Effector CD8-positive, alpha-beta T cell (primary cell): ENCODE results near the gene CYCS.
"Not testable (repeated sequence)": the region's sequence is repeated elsewhere in the genome, so short reads cannot be mapped to it uniquely, and the experiment has no call there.

ENCODE experiments used
- DNase-seq: peaks from one replicate; lab custom pipeline; 2025; lab: John Stamatoyannopoulos, UW

CYCS gene

GRCh38 chr7:25118048-25118753 is 6.9 kb downstream of the CYCS start:
- DNase-seq: no peak

GRCh38 chr7:25117226-25118047 is 7.6 kb downstream of the CYCS start:
- DNase-seq: no peak

DNA sequence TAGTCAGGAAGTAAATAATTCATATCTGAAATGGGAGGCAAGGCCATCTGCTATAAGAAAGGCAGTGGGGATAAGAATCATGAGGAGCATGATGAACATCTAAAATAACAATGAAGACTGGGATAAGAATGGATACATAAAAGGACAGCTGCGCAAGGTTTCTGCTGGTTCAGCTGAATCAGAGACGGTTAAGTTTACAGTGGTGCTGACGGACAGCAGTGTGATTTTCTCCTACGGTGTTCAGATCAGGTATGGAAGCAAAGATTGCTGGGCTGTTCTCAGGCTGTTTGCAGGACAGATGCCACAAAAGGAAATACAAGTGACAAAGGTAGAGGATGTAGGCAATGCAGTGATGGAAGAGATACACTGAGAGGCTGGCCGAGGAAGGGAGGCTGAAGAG is 8.4 kb downstream of the CYCS start:
- no peak for DNase-seq

- DNase-seq: not testable (repeated sequence)
These were observed 14.5 kb downstream of the CYCS start for GRCh38 chr7:25110514-25110913.

DNA sequence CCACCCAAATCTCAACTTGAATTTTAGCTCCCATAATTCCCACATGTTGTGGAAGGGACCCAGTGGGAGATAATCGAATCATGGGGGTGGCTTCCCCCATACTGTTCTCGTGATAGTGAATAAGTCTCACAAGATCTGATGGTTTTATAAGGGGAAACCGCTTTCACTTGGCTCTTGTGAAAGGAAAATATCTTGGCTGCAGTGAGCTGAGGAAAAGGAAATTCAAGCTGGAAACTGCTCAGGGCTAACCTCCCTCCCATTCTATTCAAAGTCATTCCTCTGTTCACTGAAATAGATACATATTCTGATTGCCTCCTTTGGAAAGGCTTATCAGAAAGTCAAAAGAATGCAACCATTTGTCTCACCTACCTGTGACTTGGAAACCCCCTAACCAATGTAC is 15.8 kb downstream of the CYCS start:
- no peak for DNase-seq

DNA sequence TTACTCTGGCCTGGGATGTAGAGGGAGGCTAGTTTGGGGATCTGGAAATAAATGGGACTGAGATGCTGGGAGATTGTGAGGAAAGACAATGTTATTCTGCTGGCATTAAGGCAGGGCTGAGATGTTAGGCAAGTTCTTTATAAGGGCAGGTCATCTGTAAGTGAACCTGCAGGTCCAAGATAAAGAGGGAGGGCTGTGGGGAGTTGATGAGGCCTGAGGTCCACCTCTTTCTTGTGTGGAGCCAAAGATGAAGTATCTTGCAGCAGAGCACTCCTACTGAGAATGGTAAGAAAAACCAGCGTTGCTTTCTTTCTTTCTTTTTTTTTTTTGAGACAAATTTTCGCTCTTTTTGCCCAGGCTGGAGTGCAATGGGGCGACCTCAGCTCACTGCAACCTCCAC is 19.1 kb downstream of the CYCS start:
- no peak for DNase-seq

- no peak for DNase-seq
These were observed 21.3 kb downstream of the CYCS start for GRCh38 chr7:25103773-25104172.

- DNase-seq: no peak
These were observed 23.2 kb downstream of the CYCS start for GRCh38 chr7:25101817-25102216.

- peak; percentile 19 for DNase-seq
These were observed 26.7 kb downstream of the CYCS start for GRCh38 chr7:25098096-25099046.

GRCh38 chr7:25095516-25096345 is 29.3 kb downstream of the CYCS start:
- DNase-seq: no peak

DNA sequence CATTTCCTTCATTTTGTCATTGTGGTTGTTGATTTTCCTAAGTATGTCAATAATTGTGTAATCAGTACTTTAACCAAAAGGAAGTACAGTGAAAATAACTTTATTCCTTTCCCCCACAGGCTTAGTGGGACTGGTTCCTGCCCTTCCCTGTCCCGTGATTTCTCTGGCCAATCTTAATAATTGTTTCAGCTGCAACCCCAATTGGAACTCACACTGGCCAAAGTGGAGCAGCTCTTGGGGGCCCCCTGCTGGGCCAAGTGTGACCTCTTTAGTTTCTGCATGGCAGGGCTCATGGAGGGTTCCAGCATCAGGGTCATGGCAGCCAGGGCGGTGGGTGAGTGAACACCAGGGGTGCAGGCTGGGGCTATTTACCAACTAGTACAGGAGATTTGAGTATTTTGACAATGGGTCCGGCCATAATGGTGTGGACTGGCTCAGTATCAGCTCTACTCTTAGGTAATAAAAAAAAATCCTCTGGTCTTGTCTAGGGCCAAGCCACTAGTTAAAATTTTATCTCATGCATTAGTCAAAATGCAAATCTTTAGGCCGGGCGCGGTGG is 31.7 kb downstream of the CYCS start:
- peak; percentile 55 for DNase-seq

GRCh38 chr7:25091779-25092178 is 33.3 kb downstream of the CYCS start:
- no peak for DNase-seq

- no peak for DNase-seq
These were observed 33.9 kb downstream of the CYCS start for GRCh38 chr7:25091176-25091575.

DNA sequence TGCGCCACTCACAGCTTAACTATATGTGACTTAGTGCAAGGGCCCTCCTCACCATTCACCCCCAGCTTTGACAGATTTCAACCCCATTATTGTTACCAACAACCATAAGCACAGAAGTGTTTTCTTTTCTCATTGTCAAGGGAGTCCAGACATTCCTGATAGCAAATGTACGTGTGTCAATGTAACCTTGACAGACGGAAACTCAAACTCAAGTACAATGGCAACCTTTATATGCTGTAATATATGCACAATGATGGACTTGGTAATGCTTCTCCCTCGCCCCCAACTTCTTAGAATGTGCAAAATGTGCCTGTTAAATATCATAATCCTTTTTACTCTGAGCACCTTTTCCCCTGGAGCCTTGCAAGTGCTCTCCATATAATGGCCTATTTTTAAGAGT is 34.7 kb downstream of the CYCS start:
- no peak for DNase-seq

DNA sequence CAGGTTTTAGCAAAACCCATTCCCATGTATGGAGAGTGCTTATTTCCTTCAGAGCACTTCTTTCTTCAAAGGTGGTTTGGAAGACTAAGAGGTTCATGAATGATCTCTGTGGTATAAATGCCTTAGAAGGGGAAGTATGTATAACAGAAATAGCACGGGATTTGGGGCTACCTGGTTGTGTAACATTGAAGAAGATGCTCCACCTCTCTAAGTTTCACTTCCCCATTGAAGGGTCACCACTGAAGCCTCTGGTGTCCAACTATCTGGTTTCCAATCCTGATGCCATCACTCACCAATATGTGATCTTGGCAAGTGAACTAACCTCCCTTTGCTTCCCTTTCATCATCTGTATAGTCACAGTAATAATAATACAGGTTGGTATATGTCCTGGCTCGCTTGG is 37.2 kb downstream of the CYCS start:
- DNase-seq: no peak

DNA sequence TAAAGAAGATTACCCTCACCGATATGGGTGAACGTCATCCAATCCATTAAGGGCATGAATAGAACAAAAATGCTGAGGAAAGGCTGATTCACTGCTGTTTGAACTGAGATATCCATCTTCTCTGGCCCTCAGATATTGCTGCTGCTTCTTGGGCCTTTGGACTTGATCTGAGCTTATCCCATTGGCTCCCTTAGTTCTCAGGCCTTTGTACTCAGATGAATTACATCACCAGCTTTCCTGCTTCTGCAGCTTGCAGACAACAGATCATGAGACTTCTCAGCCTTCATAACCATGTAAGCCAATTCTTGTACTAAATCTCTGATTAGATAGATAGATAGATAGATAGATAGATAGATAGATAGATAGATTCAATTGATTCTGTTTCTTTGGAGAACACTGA is 40.2 kb downstream of the CYCS start:
- no peak for DNase-seq

DNA sequence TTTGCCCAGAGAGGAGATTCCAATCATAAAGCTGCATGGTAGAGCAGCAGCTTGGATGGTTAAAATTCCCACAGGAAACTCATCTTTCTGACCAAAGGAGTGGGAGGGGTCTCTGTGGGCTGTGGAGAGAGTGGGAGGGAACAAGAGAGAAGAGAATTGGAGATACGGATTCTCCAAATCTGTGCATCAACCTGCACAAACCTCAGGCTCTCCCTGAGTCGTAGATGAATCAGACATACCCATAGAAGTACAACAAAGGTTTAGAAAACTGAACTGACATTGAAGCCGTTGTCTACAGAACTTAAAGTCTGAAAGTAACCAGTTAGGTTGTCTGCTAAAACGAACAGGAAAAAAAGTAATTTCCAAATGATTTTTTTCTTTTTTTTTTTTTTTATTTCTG is 41.9 kb downstream of the CYCS start:
- DNase-seq: no peak

- not testable (repeated sequence) for DNase-seq
These were observed 43.0 kb downstream of the CYCS start for GRCh38 chr7:25082041-25082440.

GRCh38 chr7:25077096-25077495 is 48.0 kb downstream of the CYCS start:
- no peak for DNase-seq

- no peak for DNase-seq
These were observed 49.6 kb downstream of the CYCS start for GRCh38 chr7:25075459-25075858.

DNA sequence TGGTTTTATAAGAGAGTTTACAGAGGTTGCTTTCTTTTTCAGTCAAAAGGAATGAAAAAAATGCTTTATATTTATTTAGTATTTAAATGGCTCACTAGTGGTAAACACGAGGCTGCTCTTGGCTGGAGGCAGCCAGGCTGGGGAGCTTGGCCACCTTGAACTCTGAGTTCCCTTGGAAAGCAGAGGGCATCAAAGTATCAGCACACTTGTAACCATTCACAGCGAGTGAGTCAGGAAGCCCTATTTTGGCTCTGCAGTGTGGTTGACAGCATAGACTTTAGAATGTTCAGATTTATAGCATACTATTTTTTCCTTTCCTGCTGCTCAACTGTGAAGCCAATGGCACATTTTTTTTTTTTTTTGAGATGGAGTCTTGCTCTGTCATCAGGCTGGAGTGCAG is 51.6 kb downstream of the CYCS start:
- no peak for DNase-seq
